ENCODE results near the gene AHSA1. TPM values are rescaled to one million over a fixed set of nuclear protein-coding genes. Genes with fewer than 3 reads are reported as not detected.

Gene AHSA1
- total RNA-seq, 1 donor from 2014 or later, result 202 TPM

DNA sequence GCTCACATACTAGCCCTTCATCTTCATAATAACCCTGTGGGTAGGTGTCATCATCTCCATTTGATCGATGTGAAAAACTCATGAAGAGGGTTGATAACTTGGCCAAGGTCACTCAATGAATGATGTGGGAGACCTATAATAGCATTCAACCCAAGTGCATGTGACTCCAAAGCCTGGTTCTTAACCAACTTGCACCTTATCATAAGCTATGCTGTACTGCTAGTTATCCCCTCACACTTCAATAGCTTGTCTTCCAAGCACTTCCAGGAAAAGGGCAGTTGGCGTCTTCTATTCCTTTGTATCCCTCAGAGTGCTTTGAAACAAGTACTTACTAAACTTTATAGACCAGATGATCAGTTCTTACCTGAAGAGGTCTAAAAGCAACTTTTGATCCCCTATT is 15.7 kb upstream of the AHSA1 start:
- TF ChIP-seq, protein P1, sequence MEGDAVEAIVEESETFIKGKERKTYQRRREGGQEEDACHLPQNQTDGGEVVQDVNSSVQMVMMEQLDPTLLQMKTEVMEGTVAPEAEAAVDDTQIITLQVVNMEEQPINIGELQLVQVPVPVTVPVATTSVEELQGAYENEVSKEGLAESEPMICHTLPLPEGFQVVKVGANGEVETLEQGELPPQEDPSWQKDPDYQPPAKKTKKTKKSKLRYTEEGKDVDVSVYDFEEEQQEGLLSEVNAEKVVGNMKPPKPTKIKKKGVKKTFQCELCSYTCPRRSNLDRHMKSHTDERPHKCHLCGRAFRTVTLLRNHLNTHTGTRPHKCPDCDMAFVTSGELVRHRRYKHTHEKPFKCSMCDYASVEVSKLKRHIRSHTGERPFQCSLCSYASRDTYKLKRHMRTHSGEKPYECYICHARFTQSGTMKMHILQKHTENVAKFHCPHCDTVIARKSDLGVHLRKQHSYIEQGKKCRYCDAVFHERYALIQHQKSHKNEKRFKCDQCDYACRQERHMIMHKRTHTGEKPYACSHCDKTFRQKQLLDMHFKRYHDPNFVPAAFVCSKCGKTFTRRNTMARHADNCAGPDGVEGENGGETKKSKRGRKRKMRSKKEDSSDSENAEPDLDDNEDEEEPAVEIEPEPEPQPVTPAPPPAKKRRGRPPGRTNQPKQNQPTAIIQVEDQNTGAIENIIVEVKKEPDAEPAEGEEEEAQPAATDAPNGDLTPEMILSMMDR (conservative IDR thresholded peaks at IDR 0.05), result no peak
- H3K36me3 Mint-ChIP-seq, result peaks cover 24% of the 10 kb centered on the region
- H3K9me3 Mint-ChIP-seq, result no peaks in the 10 kb centered on the region
- no peaks in the 10 kb centered on the region for H3K27me3 Mint-ChIP-seq
- no peak overlapping the region for H3K4me3 Mint-ChIP-seq
- H3K27ac Mint-ChIP-seq, result no peak overlapping the region
- DNase-seq (ENCODE audit: extremely low spot score, unreplicated experiment), result no peak
- no peaks in the 10 kb centered on the region for H3K4me1 Mint-ChIP-seq (ENCODE audit: unreplicated experiment)

- Mint-ChIP-seq H3K9me3 (no peaks in the 10 kb centered on the region), H3K27me3 (no peaks in the 10 kb centered on the region), H3K4me3 (peak overlapping the region; percentile 100), H3K27ac (peak overlapping the region; percentile 100), H3K36me3 (peaks cover 35% of the 10 kb centered on the region), H3K4me1 (ENCODE audit: unreplicated experiment) (peaks cover 14% of the 10 kb centered on the region)
- TF ChIP-seq, protein P1 (conservative IDR thresholded peaks at IDR 0.05), result no peak
- DNase-seq (ENCODE audit: extremely low spot score, unreplicated experiment), result no peak
These were observed 1.8 kb upstream of the AHSA1 start for GRCh38 chr14:77455966-77456640.

DNA sequence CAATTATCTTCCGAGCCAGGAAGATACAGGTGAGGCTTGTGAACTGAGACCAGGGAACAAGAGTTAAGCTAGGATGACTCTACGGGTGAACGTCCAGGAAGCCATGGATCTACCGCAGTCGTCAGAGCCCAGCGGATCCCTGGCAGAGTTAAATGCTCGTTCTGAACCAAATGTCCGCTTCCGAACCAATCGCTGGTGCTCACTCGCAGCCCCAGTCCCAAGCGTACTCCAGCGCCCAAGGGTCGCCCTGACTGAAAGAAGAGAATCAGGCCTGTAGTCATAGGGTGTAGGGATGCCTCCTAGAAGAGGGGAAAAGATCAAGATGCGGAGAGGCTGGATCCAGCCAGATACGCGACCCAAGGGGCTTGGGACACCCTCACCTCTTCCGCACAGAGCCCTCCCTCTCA is 775 bp upstream of the AHSA1 start:
- Mint-ChIP-seq H3K27ac (peak overlapping the region; percentile 100), H3K4me3 (peak overlapping the region; percentile 100), H3K36me3 (peaks cover 36% of the 10 kb centered on the region), H3K4me1 (ENCODE audit: unreplicated experiment) (peaks cover 14% of the 10 kb centered on the region), H3K27me3 (no peaks in the 10 kb centered on the region), H3K9me3 (no peaks in the 10 kb centered on the region)
- no peak for DNase-seq (ENCODE audit: extremely low spot score, unreplicated experiment)
- TF ChIP-seq, protein P1 (conservative IDR thresholded peaks at IDR 0.05), result no peak

DNA sequence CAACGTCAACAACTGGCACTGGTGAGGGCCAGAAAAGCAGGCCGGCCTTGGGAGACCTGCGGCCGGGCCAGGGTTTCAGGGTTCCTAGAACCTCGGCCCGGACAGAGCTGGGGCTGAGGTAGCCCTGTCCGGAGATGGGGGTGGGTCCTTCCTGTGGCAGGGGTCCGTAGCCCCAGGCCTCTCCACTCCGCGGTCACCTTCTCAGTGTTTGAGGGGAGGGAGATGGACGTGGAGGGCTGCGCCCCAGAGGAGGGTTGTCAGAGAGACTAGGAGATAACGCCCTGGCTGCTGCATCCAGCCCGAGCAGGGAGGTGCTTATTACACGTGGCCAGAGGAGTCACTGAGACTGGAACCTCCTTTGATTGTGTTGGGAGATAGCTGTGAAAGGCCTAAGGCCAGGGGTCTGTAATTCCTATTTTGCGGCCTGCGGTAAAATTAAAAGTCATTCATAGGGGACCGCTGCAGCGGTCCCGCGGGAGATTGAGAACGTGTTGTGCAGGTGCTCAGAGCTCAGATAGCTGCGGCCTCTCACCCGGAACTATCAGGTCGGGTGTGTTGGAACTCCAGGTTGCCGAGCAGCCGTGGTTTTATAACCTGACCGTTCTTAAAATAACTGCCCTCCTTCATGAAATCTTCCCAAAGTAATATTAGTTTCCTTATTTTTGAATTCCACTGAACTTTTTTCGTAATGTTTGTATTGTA is 507 bp downstream of the AHSA1 start:
- peaks cover 14% of the 10 kb centered on the region for H3K4me1 Mint-ChIP-seq (ENCODE audit: unreplicated experiment)
- no peaks in the 10 kb centered on the region for H3K9me3 Mint-ChIP-seq
- no peaks in the 10 kb centered on the region for H3K27me3 Mint-ChIP-seq
- H3K36me3 Mint-ChIP-seq, result peaks cover 30% of the 10 kb centered on the region
- peak overlapping the region; percentile 100 for H3K27ac Mint-ChIP-seq
- H3K4me3 Mint-ChIP-seq, result peak overlapping the region; percentile 100
- no peak for DNase-seq (ENCODE audit: extremely low spot score, unreplicated experiment)
- TF ChIP-seq, protein P1 (conservative IDR thresholded peaks at IDR 0.05), result no peak

DNA sequence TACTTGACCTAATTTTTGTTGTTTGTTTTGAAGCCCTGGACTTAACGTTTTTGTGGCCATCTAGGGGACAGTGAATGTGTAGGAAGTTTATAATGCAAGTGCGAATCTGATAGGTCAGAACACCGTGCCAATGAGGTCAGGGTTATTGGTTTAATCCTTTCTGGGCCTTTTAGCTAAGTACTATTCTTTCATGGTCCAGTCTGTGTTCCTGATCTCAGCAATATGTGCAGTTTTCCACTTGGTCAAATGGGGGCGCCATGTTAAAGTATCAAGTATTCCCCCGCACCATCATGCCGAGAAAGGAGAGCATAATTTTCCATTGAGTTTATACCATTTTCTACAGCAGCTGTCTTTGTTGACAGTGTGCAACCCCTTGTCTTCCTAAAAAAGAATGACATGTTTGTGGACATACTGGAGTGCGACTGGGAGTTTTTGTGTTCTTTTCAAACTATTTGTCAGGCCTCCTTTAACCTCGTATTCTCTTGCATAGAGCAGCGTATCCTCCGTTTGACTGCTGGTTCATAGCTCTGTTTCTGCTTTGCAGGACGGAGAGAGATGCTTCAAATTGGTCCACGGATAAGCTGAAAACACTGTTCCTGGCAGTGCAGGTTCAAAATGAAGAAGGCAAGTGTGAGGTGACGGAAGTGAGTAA is 1.3 kb downstream of the AHSA1 start:
- Mint-ChIP-seq H3K9me3 (no peaks in the 10 kb centered on the region), H3K4me3 (peak overlapping the region; percentile 100), H3K27me3 (no peaks in the 10 kb centered on the region), H3K4me1 (ENCODE audit: unreplicated experiment) (peaks cover 14% of the 10 kb centered on the region), H3K36me3 (peaks cover 35% of the 10 kb centered on the region), H3K27ac (peak overlapping the region; percentile 100)
- TF ChIP-seq, protein P1 (conservative IDR thresholded peaks at IDR 0.05), result peak; percentile 76
- no peak for DNase-seq (ENCODE audit: extremely low spot score, unreplicated experiment)
